ENCODE results near the gene GPC5.

Gene GPC5

DNA sequence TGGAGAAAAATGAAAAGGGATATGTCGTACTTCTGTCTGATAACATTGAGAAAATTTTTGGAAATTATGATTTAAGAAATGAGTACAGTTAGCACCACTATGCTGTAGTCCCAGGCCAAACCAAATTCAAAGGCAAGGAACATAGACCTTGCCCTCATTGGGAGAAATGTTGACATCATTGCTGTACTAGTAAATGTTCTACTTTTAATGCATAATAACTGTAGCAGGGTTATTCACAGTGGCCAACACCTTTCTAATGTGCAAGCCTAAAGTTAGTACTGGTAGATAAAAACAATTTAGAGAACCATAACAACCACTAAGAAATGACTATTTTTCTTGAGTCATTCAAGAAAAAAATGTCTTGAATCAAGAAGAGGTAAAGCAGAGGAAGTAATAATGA, 1035.5 kb downstream of the GPC5 start:
- no peaks in the 10 kb centered on the region for H3K9me3 ChIP-seq (ENCODE audit: control insufficient read depth in 1 of 2, low read length in 2 of 2)
- no peak overlapping the region for H3K4me3 ChIP-seq (ENCODE audit: low read depth in 1 of 2, low read length in 2 of 2)
- H3K4me1 ChIP-seq (ENCODE audit: control insufficient read depth in 1 of 2, insufficient read depth in 2 of 2, low read length in 2 of 2): no peaks in the 10 kb centered on the region

DNA sequence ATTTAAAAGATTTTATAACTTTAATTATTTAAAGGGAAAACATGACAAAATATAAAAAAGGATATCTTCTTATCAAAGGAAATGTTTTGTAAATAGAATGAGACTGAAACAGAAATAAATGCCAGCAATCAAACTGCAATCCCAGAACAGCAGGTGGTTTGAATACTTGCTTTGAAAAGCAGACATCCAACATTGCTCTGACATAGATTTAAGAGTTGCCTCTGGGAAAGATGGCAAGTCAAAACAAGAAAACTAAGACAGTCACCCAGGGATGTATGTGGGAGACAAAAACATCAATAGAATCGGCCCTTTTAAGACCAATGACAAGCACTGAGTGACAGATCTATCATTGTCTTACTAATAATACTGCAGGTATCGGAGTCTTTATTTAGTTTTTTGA, 1038.5 kb downstream of the GPC5 start:
- H3K9me3 ChIP-seq (ENCODE audit: control insufficient read depth in 1 of 2, low read length in 2 of 2): no peaks in the 10 kb centered on the region
- no peak overlapping the region for H3K27ac ChIP-seq (ENCODE audit: low read length)
- H3K4me3 ChIP-seq (ENCODE audit: low read depth in 1 of 2, low read length in 2 of 2): no peak overlapping the region
- H3K36me3 ChIP-seq (ENCODE audit: control insufficient read depth in 1 of 2, insufficient read depth in 2 of 2, low read length in 2 of 2): no peaks in the 10 kb centered on the region
- H3K4me1 ChIP-seq (ENCODE audit: control insufficient read depth in 1 of 2, insufficient read depth in 2 of 2, low read length in 2 of 2): no peaks in the 10 kb centered on the region
- H3K27me3 ChIP-seq (ENCODE audit: low read depth, low read length): no peaks in the 10 kb centered on the region

More for the DNA sequence above, 1035.5 kb downstream of the GPC5 start:
- Histone ChIP-seq H3K27ac (ENCODE audit: low read length) (no peak overlapping the region), H3K27me3 (ENCODE audit: low read depth, low read length) (no peaks in the 10 kb centered on the region), H3K36me3 (ENCODE audit: control insufficient read depth in 1 of 2, insufficient read depth in 2 of 2, low read length in 2 of 2) (no peaks in the 10 kb centered on the region)

DNA sequence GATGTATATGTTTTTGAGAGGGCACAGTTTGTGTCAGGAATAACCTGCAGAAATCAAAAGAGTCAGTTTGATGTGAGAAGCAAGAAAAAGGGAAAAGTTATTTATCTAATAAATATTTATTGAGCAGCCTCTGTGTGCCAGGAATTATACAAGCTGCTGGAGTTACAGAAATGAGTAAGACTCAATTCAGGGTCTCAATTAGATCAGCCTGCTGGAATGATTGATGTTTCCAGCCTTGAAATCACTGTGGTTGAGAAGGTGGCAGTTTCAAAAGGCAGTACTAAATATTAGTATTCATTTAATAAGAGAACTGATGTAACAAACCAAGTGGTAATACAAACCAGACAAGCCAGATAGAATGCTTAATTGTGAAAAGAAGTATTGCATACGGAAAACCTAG, 1045.8 kb downstream of the GPC5 start:
- H3K4me1 ChIP-seq (ENCODE audit: control insufficient read depth in 1 of 2, insufficient read depth in 2 of 2, low read length in 2 of 2): no peaks in the 10 kb centered on the region
- H3K9me3 ChIP-seq (ENCODE audit: control insufficient read depth in 1 of 2, low read length in 2 of 2): no peaks in the 10 kb centered on the region
- no peaks in the 10 kb centered on the region for H3K27me3 ChIP-seq (ENCODE audit: low read depth, low read length)
- no peaks in the 10 kb centered on the region for H3K36me3 ChIP-seq (ENCODE audit: control insufficient read depth in 1 of 2, insufficient read depth in 2 of 2, low read length in 2 of 2)
- no peak overlapping the region for H3K4me3 ChIP-seq (ENCODE audit: low read depth in 1 of 2, low read length in 2 of 2)
- H3K27ac ChIP-seq (ENCODE audit: low read length): no peak overlapping the region

DNA sequence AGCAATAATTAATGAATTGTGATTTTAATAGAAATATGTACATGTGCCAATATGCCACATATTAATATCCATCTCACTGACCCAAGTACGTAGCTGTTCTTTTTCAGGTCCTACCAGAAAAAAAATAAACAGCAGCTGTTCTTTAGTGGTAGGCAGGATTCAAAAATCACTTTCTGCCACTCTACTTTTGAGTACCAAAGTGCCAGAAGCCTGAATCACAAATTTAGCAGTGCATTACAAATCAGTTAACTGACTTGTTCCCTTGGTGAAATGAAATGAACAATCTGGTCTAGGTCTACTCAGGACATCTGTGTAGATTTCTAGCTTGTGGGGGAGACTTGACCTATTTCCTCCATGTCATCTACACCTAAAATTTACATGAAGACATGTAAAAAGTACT, 1052.6 kb downstream of the GPC5 start:
- no peaks in the 10 kb centered on the region for H3K36me3 ChIP-seq (ENCODE audit: control insufficient read depth in 1 of 2, insufficient read depth in 2 of 2, low read length in 2 of 2)
- no peak overlapping the region for H3K4me3 ChIP-seq (ENCODE audit: low read depth in 1 of 2, low read length in 2 of 2)
- no peaks in the 10 kb centered on the region for H3K9me3 ChIP-seq (ENCODE audit: control insufficient read depth in 1 of 2, low read length in 2 of 2)
- no peak overlapping the region for H3K27ac ChIP-seq (ENCODE audit: low read length)
- no peaks in the 10 kb centered on the region for H3K4me1 ChIP-seq (ENCODE audit: control insufficient read depth in 1 of 2, insufficient read depth in 2 of 2, low read length in 2 of 2)
- H3K27me3 ChIP-seq (ENCODE audit: low read depth, low read length): no peaks in the 10 kb centered on the region

DNA sequence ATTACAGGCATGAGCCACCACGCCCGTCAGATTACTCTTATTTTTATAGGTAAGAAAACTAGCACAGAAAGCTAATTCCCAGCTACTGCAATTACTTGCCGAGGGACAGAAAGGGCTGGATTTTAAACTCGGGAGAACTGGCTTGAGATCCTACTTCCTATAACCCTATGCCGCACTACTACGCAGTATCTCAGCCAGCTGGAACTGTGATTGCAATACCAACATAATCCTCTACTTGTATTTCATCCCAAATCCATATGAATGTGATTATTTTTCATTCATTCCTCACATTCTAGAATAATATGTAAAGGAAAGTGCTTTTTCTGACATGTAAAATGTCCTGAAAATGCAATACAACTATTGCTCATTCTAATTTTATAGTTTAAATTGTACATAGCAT, 1054.4 kb downstream of the GPC5 start:
- Histone ChIP-seq H3K9me3 (ENCODE audit: control insufficient read depth in 1 of 2, low read length in 2 of 2) (no peaks in the 10 kb centered on the region), H3K27ac (ENCODE audit: low read length) (no peak overlapping the region), H3K4me1 (ENCODE audit: control insufficient read depth in 1 of 2, insufficient read depth in 2 of 2, low read length in 2 of 2) (no peaks in the 10 kb centered on the region), H3K36me3 (ENCODE audit: control insufficient read depth in 1 of 2, insufficient read depth in 2 of 2, low read length in 2 of 2) (no peaks in the 10 kb centered on the region), H3K4me3 (ENCODE audit: low read depth in 1 of 2, low read length in 2 of 2) (no peak overlapping the region), H3K27me3 (ENCODE audit: low read depth, low read length) (no peaks in the 10 kb centered on the region)

DNA sequence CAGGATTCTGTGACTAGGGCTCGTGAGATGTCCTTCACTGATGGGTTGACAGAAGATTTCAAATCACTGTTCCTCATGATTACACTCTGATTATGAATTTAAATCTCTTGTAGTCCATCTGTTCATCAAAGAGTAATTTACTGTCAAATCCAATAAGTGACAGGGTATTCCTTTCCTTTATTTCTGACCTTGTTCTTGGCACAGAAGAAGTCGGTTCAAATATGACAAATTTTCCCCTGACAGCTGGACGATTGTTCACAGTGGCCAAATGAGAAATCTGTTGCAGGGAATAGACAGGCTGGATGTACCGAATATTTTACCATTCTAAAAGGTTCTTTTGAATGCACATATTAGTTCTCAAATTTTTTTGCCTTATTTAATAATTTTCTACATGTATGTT, 1060.9 kb downstream of the GPC5 start:
- no peaks in the 10 kb centered on the region for H3K36me3 ChIP-seq (ENCODE audit: control insufficient read depth in 1 of 2, insufficient read depth in 2 of 2, low read length in 2 of 2)
- no peaks in the 10 kb centered on the region for H3K9me3 ChIP-seq (ENCODE audit: control insufficient read depth in 1 of 2, low read length in 2 of 2)
- H3K27ac ChIP-seq (ENCODE audit: low read length): no peak overlapping the region
- no peaks in the 10 kb centered on the region for H3K4me1 ChIP-seq (ENCODE audit: control insufficient read depth in 1 of 2, insufficient read depth in 2 of 2, low read length in 2 of 2)
- H3K4me3 ChIP-seq (ENCODE audit: low read depth in 1 of 2, low read length in 2 of 2): no peak overlapping the region
- no peaks in the 10 kb centered on the region for H3K27me3 ChIP-seq (ENCODE audit: low read depth, low read length)

DNA sequence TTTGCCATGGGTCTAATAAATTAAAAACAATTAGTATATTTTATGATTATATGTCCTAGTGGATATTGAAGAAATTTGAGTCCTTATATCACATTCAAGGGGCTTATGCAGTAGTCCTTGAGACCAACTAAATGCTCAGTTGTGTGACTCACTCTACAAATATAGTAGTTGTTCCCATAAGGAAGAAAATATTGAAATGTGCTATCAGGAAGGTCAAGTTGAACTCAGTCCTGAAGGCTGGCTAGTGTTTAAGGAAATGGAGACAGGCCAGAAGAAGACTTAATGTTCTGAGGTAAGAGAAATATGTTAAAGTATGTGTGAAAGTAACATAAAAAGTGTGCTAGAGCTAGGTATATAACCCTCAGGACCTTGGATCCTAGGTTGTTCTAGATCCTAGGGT, 1062.1 kb downstream of the GPC5 start:
- Histone ChIP-seq H3K4me1 (ENCODE audit: control insufficient read depth in 1 of 2, insufficient read depth in 2 of 2, low read length in 2 of 2) (no peaks in the 10 kb centered on the region), H3K27ac (ENCODE audit: low read length) (no peak overlapping the region), H3K36me3 (ENCODE audit: control insufficient read depth in 1 of 2, insufficient read depth in 2 of 2, low read length in 2 of 2) (no peaks in the 10 kb centered on the region), H3K4me3 (ENCODE audit: low read depth in 1 of 2, low read length in 2 of 2) (no peak overlapping the region), H3K27me3 (ENCODE audit: low read depth, low read length) (no peaks in the 10 kb centered on the region), H3K9me3 (ENCODE audit: control insufficient read depth in 1 of 2, low read length in 2 of 2) (no peaks in the 10 kb centered on the region)

DNA sequence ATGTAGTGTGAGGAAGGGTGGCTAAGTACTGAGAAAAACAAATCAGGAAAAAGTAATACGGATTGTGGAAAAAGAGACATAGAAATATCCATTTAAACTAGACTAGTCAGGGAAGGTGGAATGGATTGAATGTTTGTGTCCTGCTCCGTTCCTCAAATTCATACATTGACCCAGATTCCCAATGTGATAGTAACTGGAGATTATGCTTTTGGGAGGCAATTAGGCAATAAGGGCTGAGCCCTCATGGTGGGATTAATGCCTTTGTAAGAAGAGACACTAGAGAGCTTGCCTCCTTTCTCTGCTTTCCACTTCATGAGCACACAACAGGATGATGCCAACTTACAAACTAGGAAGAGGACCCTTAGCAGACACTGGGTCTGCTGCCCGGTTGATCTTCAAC, 1063.0 kb downstream of the GPC5 start:
- H3K27ac ChIP-seq (ENCODE audit: low read length): no peak overlapping the region
- no peaks in the 10 kb centered on the region for H3K36me3 ChIP-seq (ENCODE audit: control insufficient read depth in 1 of 2, insufficient read depth in 2 of 2, low read length in 2 of 2)
- H3K4me3 ChIP-seq (ENCODE audit: low read depth in 1 of 2, low read length in 2 of 2): no peak overlapping the region
- no peaks in the 10 kb centered on the region for H3K9me3 ChIP-seq (ENCODE audit: control insufficient read depth in 1 of 2, low read length in 2 of 2)
- no peaks in the 10 kb centered on the region for H3K27me3 ChIP-seq (ENCODE audit: low read depth, low read length)
- no peaks in the 10 kb centered on the region for H3K4me1 ChIP-seq (ENCODE audit: control insufficient read depth in 1 of 2, insufficient read depth in 2 of 2, low read length in 2 of 2)

DNA sequence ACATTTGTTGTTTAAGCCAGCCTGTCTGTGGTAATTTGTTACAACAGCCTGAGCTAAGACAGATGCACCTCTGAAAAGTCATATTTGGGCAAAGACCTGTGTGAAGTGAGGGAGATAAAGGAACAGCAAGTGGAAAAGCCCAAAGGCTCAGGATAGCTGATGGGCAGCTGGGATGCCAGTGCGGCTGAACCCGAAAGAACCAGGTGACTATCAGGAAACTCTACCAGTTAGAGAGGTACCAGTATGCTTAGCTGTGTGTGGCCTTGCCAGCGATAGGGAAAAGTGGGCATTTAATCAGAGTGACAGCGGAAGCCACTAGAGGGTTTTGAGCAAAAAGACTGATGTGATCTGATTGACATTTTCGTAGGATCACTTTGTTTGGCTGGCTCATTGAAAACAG, 1063.4 kb downstream of the GPC5 start:
- no peaks in the 10 kb centered on the region for H3K9me3 ChIP-seq (ENCODE audit: control insufficient read depth in 1 of 2, low read length in 2 of 2)
- H3K27me3 ChIP-seq (ENCODE audit: low read depth, low read length): no peaks in the 10 kb centered on the region
- no peaks in the 10 kb centered on the region for H3K4me1 ChIP-seq (ENCODE audit: control insufficient read depth in 1 of 2, insufficient read depth in 2 of 2, low read length in 2 of 2)

DNA sequence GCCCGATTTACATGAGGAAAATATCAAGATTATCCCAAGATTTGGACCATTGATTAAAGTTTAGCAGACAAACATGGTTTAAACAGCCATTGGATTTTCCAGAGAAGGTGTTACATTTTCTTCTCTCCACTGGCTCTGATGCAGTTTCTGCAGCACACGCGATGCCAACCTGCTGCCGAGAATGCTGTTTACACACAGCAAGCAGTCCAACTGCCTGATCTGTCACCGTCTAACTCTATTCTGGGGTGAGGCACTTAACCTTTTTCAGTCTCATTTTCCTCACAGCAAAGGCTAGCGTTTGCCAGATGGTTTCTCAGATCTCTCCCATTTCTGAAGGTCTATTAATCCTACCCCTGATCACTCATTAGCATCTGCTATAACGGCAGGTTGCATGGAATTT, 1064.7 kb downstream of the GPC5 start:
- no peak overlapping the region for H3K27ac ChIP-seq (ENCODE audit: low read length)
- H3K9me3 ChIP-seq (ENCODE audit: control insufficient read depth in 1 of 2, low read length in 2 of 2): no peaks in the 10 kb centered on the region
- H3K4me3 ChIP-seq (ENCODE audit: low read depth in 1 of 2, low read length in 2 of 2): no peak overlapping the region
- no peaks in the 10 kb centered on the region for H3K36me3 ChIP-seq (ENCODE audit: control insufficient read depth in 1 of 2, insufficient read depth in 2 of 2, low read length in 2 of 2)
- H3K27me3 ChIP-seq (ENCODE audit: low read depth, low read length): no peaks in the 10 kb centered on the region
- H3K4me1 ChIP-seq (ENCODE audit: control insufficient read depth in 1 of 2, insufficient read depth in 2 of 2, low read length in 2 of 2): no peaks in the 10 kb centered on the region

More for the DNA sequence above, 1063.4 kb downstream of the GPC5 start:
- Histone ChIP-seq H3K4me3 (ENCODE audit: low read depth in 1 of 2, low read length in 2 of 2) (no peak overlapping the region), H3K36me3 (ENCODE audit: control insufficient read depth in 1 of 2, insufficient read depth in 2 of 2, low read length in 2 of 2) (no peaks in the 10 kb centered on the region), H3K27ac (ENCODE audit: low read length) (no peak overlapping the region)

DNA sequence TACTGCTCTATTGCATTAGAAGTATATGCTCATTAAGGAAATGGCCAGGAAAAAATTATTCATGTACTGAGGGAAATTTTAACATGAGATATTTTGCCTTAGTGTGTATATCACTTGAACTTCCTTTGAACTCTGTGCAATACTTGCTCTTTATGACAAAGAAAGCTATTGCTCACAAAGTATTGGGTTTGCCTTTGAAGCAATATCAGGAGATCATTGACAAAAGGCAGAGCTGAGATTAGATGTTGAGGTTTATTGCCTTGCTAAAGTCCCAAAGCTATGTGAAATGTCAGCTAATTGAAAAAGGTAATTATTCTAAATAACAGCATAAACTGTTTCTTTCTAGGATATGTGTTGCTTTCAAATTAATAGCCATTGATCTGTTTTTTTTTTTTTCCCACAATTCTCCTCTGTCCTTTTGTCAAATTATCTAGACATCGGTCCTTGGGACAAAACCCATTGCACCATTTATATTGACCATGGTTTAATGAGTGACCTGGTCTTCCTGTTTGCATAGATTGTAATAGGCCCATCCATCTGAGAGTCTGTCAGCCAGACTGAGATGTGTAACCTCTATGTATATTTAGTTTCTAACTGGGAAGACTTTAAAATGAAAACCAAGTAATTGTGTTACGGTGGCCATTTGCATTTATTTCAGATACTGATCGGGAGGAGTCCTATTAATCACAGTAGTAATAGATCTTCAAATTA, 1075.5 kb downstream of the GPC5 start:
- no peaks in the 10 kb centered on the region for H3K4me1 ChIP-seq (ENCODE audit: control insufficient read depth in 1 of 2, insufficient read depth in 2 of 2, low read length in 2 of 2)
- no peaks in the 10 kb centered on the region for H3K9me3 ChIP-seq (ENCODE audit: control insufficient read depth in 1 of 2, low read length in 2 of 2)
- H3K4me3 ChIP-seq (ENCODE audit: low read depth in 1 of 2, low read length in 2 of 2): no peak overlapping the region
- no peak overlapping the region for H3K27ac ChIP-seq (ENCODE audit: low read length)
- H3K36me3 ChIP-seq (ENCODE audit: control insufficient read depth in 1 of 2, insufficient read depth in 2 of 2, low read length in 2 of 2): no peaks in the 10 kb centered on the region
- no peaks in the 10 kb centered on the region for H3K27me3 ChIP-seq (ENCODE audit: low read depth, low read length)

DNA sequence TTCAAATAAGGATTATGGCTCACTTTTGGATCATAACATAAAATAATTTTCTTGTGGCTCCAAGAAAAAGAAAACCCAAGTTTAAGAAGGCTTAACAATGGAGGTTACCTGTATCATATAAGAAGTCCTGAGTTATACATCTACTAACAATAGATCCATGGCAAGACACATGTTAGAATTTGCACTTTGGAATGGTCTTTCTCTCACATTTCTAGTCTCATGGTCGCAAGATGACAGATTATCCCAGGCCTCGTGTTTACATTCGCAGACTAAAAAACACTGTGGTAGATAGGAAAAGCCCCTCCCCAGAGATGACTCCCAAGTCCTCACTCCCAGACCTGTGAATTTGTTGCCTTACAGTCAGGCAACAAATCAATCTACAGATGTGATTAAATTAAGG, 1082.0 kb downstream of the GPC5 start:
- no peaks in the 10 kb centered on the region for H3K9me3 ChIP-seq (ENCODE audit: control insufficient read depth in 1 of 2, low read length in 2 of 2)
- no peak overlapping the region for H3K4me3 ChIP-seq (ENCODE audit: low read depth in 1 of 2, low read length in 2 of 2)
- no peak overlapping the region for H3K27ac ChIP-seq (ENCODE audit: low read length)
- H3K27me3 ChIP-seq (ENCODE audit: low read depth, low read length): no peaks in the 10 kb centered on the region
- H3K4me1 ChIP-seq (ENCODE audit: control insufficient read depth in 1 of 2, insufficient read depth in 2 of 2, low read length in 2 of 2): no peaks in the 10 kb centered on the region
- H3K36me3 ChIP-seq (ENCODE audit: control insufficient read depth in 1 of 2, insufficient read depth in 2 of 2, low read length in 2 of 2): no peaks in the 10 kb centered on the region
